ENCODE measurements around the gene IFT81. TPM values are rescaled to one million over a fixed set of nuclear protein-coding genes. Genes with fewer than 3 reads are reported as not detected.

Gene IFT81
- total RNA-seq, 4 donors from 2014 or later: 6.9 to 40.6 (median 20.7) TPM

- peaks cover 0 to 5% of the 10 kb centered on the region in 2 donors for H3K4me1 ChIP-seq
- no peak for DNase-seq
- no peaks in the 10 kb centered on the region for H3K36me3 ChIP-seq
- TF ChIP-seq CTCF (IDR thresholded peaks at IDR 0.05) (no peak), POLR2A (IDR thresholded peaks at IDR 0.05) (no peak)
- H3K9me3 ChIP-seq: no peaks in the 10 kb centered on the region
- H3K4me3 ChIP-seq: no peak overlapping the region
- H3K27ac ChIP-seq: no peak overlapping the region
- no peaks in the 10 kb centered on the region for H3K27me3 ChIP-seq
- intact Hi-C loops (cut with DNase I; ENCODE audit: low total_unique reads): no loop called here
These were observed 1.2 kb upstream of the IFT81 start for GRCh38 chr12:110122929-110123328.

- TF ChIP-seq CTCF (IDR thresholded peaks at IDR 0.05) (no peak), POLR2A (IDR thresholded peaks at IDR 0.05) (no peak)
- Histone ChIP-seq H3K36me3 (no peaks in the 10 kb centered on the region), H3K4me3 (no peak overlapping the region), H3K9me3 (no peaks in the 10 kb centered on the region), H3K27ac (no peak overlapping the region), H3K27me3 (no peaks in the 10 kb centered on the region), H3K4me1 (no peaks in the 10 kb centered on the region)
- intact Hi-C loops (cut with DNase I; ENCODE audit: low total_unique reads): no loop called here
- DNase-seq: no peak
These were observed 263 bp upstream of the IFT81 start for GRCh38 chr12:110123919-110124268.

- no peak overlapping the region for H3K27ac ChIP-seq
These were observed 2.4 kb downstream of the IFT81 start for GRCh38 chr12:110126557-110126956.

GRCh38 chr12:110134691-110135411 lies 10.7 kb downstream of the IFT81 start:
- no peaks in the 10 kb centered on the region for H3K9me3 ChIP-seq
- no peak overlapping the region for H3K27ac ChIP-seq
- H3K4me1 ChIP-seq: no peaks in the 10 kb centered on the region
- intact Hi-C loops (cut with DNase I; ENCODE audit: low total_unique reads): no loop called here
- no peaks in the 10 kb centered on the region for H3K27me3 ChIP-seq
- DNase-seq: no peak
- H3K4me3 ChIP-seq: no peak overlapping the region
- TF ChIP-seq CTCF (IDR thresholded peaks at IDR 0.05) (no peak), POLR2A (IDR thresholded peaks at IDR 0.05) (no peak)
- H3K36me3 ChIP-seq: no peaks in the 10 kb centered on the region

More at GRCh38 chr12:110126557-110126956, 2.4 kb downstream of the IFT81 start:
- intact Hi-C loops (cut with DNase I; ENCODE audit: low total_unique reads): no loop called here
- no peaks in the 10 kb centered on the region for H3K4me1 ChIP-seq
- TF ChIP-seq POLR2A (IDR thresholded peaks at IDR 0.05) (no peak), CTCF (IDR thresholded peaks at IDR 0.05) (no peak)
- no peaks in the 10 kb centered on the region for H3K36me3 ChIP-seq
- H3K4me3 ChIP-seq: no peak overlapping the region
- H3K9me3 ChIP-seq: no peaks in the 10 kb centered on the region
- DNase-seq: no peak
- H3K27me3 ChIP-seq: no peaks in the 10 kb centered on the region

- TF ChIP-seq CTCF (IDR thresholded peaks at IDR 0.05) (no peak), POLR2A (IDR thresholded peaks at IDR 0.05) (no peak)
- Histone ChIP-seq H3K9me3 (no peaks in the 10 kb centered on the region), H3K4me3 (no peak overlapping the region), H3K27ac (no peak overlapping the region), H3K4me1 (no peaks in the 10 kb centered on the region), H3K27me3 (no peaks in the 10 kb centered on the region), H3K36me3 (no peaks in the 10 kb centered on the region)
- no peak for DNase-seq
- intact Hi-C loops (cut with DNase I; ENCODE audit: low total_unique reads): no loop called here
These were observed 11.6 kb downstream of the IFT81 start for GRCh38 chr12:110135806-110136205.

Data from uterus (tissue), 4 donors.